ENCODE data around the gene SLC35A4. TPM values are rescaled to one million over a fixed set of nuclear protein-coding genes. Genes with fewer than 3 reads are reported as not detected.

SLC35A4 gene
- total and polyA plus RNA-seq, 2 of the 13 experiments (the other 11 are each of a cell fraction or from before 2014, with no cell fraction given), result 0.71 to 4.0 TPM

- no peak for TF ChIP-seq ZNF496 (CRISPR knock-in tag; IDR thresholded peaks at IDR 0.05; ENCODE audit: insufficient replicate concordance)
- no peak for TF ChIP-seq ZNF124 (CRISPR knock-in tag; IDR thresholded peaks at IDR 0.05)
- peak; percentile 79 for TF ChIP-seq HNRNPK (IDR thresholded peaks at IDR 0.05; ENCODE audit: low read depth, low read length, poor library complexity, severe bottlenecking)
- WGBS (ENCODE audit: low lambda C conversion rate), result 56% methylated on average over 3 of the region's 3 CpGs
- Histone ChIP-seq H3K4me2 (ENCODE audit: low read depth, low read length) (no peak overlapping the region), H3K9ac (ENCODE audit: insufficient read depth, low read depth, low read length) (no peak overlapping the region), H3K4me3 (replicated peaks in 1 of 3; ENCODE audit: insufficient read depth in 1 of 3, low read depth in 2 of 3, low read length in 3 of 3) (no peak overlapping the region), H4K20me1 (ENCODE audit: insufficient read depth, low read length) (no peaks in the 10 kb centered on the region), H2AFZ (ENCODE audit: low read length) (no peak overlapping the region), H3K27ac (ENCODE audit: extremely low read length, insufficient read depth, low read length) (no peak overlapping the region), H3K4me1 (ENCODE audit: insufficient read depth, low read length) (peaks cover 66% of the 10 kb centered on the region), H3K9me3 (ENCODE audit: low read length) (no peaks in the 10 kb centered on the region), H3K27me3 (ENCODE audit: control insufficient read depth in 1 of 2, insufficient read depth in 2 of 2, low read length in 2 of 2) (no peaks in the 10 kb centered on the region; a peak in 2 of 5 replicates), H3K36me3 (replicated peaks in 1 of 2; ENCODE audit: control insufficient read depth in 1 of 2, insufficient read depth in 2 of 2, low read length in 2 of 2) (no peaks in the 10 kb centered on the region), H3K79me2 (ENCODE audit: insufficient read depth, low read length) (no peaks in the 10 kb centered on the region)
- ChIA-PET CTCF (ENCODE audit: low intra/inter-chr PET ratio, low total read pairs) (no interaction called here), POLR2A (no interaction called here)
- in situ Hi-C loops (cut with HindIII; ENCODE audit: extremely low pct_ligation_motif_present, low pct_unique_long_range_greater_than_20kb) (no loop called here), intact Hi-C loops (cut with micrococcal nuclease; ENCODE audit: unreplicated experiment) (no loop called here)
- BruUV-seq (replicated peaks), result no TSS peak
- FAIRE-seq (no peak), DNase-seq (ENCODE audit: low spot score) (no peak), ATAC-seq (no peak)
Measured at GRCh38 chr5:140605879-140606278, 41.3 kb downstream of the SLC35A4 start.

DNA sequence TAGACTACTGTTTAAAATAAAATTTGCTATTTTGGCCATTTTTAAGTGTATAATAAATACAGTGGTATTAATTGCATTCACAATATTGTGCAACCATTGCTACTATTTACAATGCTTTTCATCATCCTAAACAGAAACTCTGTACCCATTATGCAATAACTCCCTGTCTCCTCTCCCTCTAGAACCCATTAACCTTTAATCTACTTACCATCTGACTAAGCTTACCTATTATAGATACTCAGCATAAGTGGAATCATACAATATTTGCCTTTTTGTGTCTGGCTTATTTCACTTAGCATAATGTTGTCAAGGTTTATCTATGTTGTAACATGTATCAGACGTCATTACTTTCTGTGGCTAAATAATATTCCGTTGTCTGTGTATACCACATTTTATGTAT lies 42.4 kb downstream of the SLC35A4 start:
- no TSS peak for BruUV-seq (replicated peaks)
- Histone ChIP-seq H4K20me1 (ENCODE audit: insufficient read depth, low read length) (no peaks in the 10 kb centered on the region), H3K9ac (ENCODE audit: insufficient read depth, low read depth, low read length) (no peak overlapping the region), H3K27me3 (ENCODE audit: control insufficient read depth in 1 of 2, insufficient read depth in 2 of 2, low read length in 2 of 2) (no peaks in the 10 kb centered on the region; a peak in 1 of 5 replicates), H3K9me3 (ENCODE audit: low read length) (no peaks in the 10 kb centered on the region), H3K36me3 (replicated peaks in 1 of 2; ENCODE audit: control insufficient read depth in 1 of 2, insufficient read depth in 2 of 2, low read length in 2 of 2) (no peaks in the 10 kb centered on the region), H3K4me1 (ENCODE audit: insufficient read depth, low read length) (peaks cover 77% of the 10 kb centered on the region), H3K4me2 (ENCODE audit: low read depth, low read length) (peak overlapping the region; percentile 24), H3K27ac (ENCODE audit: extremely low read length, insufficient read depth, low read length) (peak overlapping the region; percentile 10), H3K79me2 (ENCODE audit: insufficient read depth, low read length) (no peaks in the 10 kb centered on the region), H3K4me3 (replicated peaks in 1 of 3; ENCODE audit: insufficient read depth in 1 of 3, low read depth in 2 of 3, low read length in 3 of 3) (no peak overlapping the region), H2AFZ (ENCODE audit: low read length) (no peak overlapping the region)
- in situ Hi-C loops (cut with HindIII; ENCODE audit: extremely low pct_ligation_motif_present, low pct_unique_long_range_greater_than_20kb), result no loop called here
- 10% methylated on average over 2 of the region's 2 CpGs for WGBS (ENCODE audit: low lambda C conversion rate)
- intact Hi-C loops (cut with micrococcal nuclease; ENCODE audit: unreplicated experiment), result no loop called here
- POLR2A ChIA-PET, result interaction anchor here (0.7 to 1.4 kb wide), 4 partner anchors 32 to 1833 kb away, joined by 3 to 6 read pairs (median 4); partner anchors contain the start of genes IK and NDUFA2
- ATAC-seq (peak; percentile 64), DNase-seq (ENCODE audit: low spot score) (peak; percentile 78), FAIRE-seq (peak; percentile 23)
- CTCF ChIA-PET (ENCODE audit: low intra/inter-chr PET ratio, low total read pairs), result no interaction called here
- no peak for TF ChIP-seq ZNF781 (CRISPR knock-in tag; IDR thresholded peaks at IDR 0.05; ENCODE audit: borderline replicate concordance, not compliant biosample characterization)
- TF ChIP-seq SMAD9 (CRISPR knock-in tag; IDR thresholded peaks at IDR 0.05), result no peak
- peak; percentile 86; the same call in 1 of the 2 replicates for TF ChIP-seq DDIT3 (CRISPR knock-in tag; IDR thresholded peaks at IDR 0.05)
- peak; percentile 65; the same call in 1 of the 2 replicates for TF ChIP-seq POGZ (CRISPR knock-in tag; IDR thresholded peaks at IDR 0.05)
- TF ChIP-seq ZNF296 (CRISPR knock-in tag; conservative IDR thresholded peaks at IDR 0.05), result no peak
- no peak for TF ChIP-seq NFKBIZ (CRISPR knock-in tag; IDR thresholded peaks at IDR 0.05)
- TF ChIP-seq KLF12 (CRISPR knock-in tag; IDR thresholded peaks at IDR 0.05; ENCODE audit: borderline replicate concordance), result no peak
- no peak for TF ChIP-seq ZNF552 (CRISPR knock-in tag; IDR thresholded peaks at IDR 0.05; ENCODE audit: borderline replicate concordance)
- TF ChIP-seq, protein P1, sequence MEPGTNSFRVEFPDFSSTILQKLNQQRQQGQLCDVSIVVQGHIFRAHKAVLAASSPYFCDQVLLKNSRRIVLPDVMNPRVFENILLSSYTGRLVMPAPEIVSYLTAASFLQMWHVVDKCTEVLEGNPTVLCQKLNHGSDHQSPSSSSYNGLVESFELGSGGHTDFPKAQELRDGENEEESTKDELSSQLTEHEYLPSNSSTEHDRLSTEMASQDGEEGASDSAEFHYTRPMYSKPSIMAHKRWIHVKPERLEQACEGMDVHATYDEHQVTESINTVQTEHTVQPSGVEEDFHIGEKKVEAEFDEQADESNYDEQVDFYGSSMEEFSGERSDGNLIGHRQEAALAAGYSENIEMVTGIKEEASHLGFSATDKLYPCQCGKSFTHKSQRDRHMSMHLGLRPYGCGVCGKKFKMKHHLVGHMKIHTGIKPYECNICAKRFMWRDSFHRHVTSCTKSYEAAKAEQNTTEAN (CRISPR knock-in tag; conservative IDR thresholded peaks at IDR 0.05), result no peak
- TF ChIP-seq ZBTB38 (CRISPR knock-in tag; IDR thresholded peaks at IDR 0.05), result no peak
- TF ChIP-seq, protein P2, sequence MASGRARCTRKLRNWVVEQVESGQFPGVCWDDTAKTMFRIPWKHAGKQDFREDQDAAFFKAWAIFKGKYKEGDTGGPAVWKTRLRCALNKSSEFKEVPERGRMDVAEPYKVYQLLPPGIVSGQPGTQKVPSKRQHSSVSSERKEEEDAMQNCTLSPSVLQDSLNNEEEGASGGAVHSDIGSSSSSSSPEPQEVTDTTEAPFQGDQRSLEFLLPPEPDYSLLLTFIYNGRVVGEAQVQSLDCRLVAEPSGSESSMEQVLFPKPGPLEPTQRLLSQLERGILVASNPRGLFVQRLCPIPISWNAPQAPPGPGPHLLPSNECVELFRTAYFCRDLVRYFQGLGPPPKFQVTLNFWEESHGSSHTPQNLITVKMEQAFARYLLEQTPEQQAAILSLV (CRISPR knock-in tag; IDR thresholded peaks at IDR 0.05; ENCODE audit: borderline replicate concordance), result no peak
- no peak for TF ChIP-seq TP53 (CRISPR knock-in tag; conservative IDR thresholded peaks at IDR 0.05)
- no peak for TF ChIP-seq PRPF4 (IDR thresholded peaks at IDR 0.05; ENCODE audit: low read depth, low read length, poor library complexity, severe bottlenecking)
- TF ChIP-seq DNMT3B (CRISPR knock-in tag; conservative IDR thresholded peaks at IDR 0.05), result no peak

Measured in HepG2 (cell line).